ENCODE results near the gene OTOGL.

OTOGL gene

DNA sequence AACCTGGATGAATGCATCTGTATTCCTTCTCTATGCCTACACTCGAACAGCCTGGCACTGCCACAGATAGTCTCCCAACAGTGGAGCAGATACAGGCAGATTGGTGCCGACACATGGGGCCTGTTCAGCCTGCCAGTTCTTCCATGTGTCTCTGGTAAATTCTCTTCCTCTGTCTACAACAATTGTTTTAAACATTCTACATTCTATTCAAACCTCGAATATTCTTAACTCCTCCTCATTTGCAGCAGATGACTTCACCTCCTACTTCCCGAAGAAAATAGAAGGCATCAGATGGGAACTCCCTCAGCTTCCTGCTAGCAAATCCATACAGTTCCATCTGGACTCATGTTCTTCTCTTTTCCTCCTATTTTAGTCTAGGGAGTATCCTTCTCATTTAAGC, 43.1 kb upstream of the OTOGL start:
- Histone ChIP-seq H3K9me2 (replicated peaks; ENCODE audit: low read depth, low read length) (no peaks in the 10 kb centered on the region), H3F3A (ENCODE audit: low read depth) (no peaks in the 10 kb centered on the region), H3K79me2 (ENCODE audit: insufficient read depth, low read length) (no peaks in the 10 kb centered on the region), H3K36me3 (ENCODE audit: insufficient read depth, low read length) (no peaks in the 10 kb centered on the region), H3K4me2 (ENCODE audit: low read depth, low read length, poor library complexity, severe bottlenecking) (no peak overlapping the region), H3K9me3 (ENCODE audit: insufficient read depth, low read depth, low read length) (no peaks in the 10 kb centered on the region), H2AFZ (ENCODE audit: low read length) (no peak overlapping the region), H3K9ac (ENCODE audit: low read depth, low read length, poor library complexity, severe bottlenecking) (no peak overlapping the region), H4K20me1 (ENCODE audit: insufficient read depth, low read length, poor library complexity, severe bottlenecking) (no peaks in the 10 kb centered on the region), H3K4me1 (ENCODE audit: insufficient read depth, low read length, poor library complexity, severe bottlenecking) (no peaks in the 10 kb centered on the region), H3K4me3 (ENCODE audit: low read length, poor library complexity, severe bottlenecking) (no peak overlapping the region), H3K27me3 (ENCODE audit: insufficient read depth, low read length, poor library complexity, severe bottlenecking) (no peaks in the 10 kb centered on the region)
- TF ChIP-seq, protein P1, sequence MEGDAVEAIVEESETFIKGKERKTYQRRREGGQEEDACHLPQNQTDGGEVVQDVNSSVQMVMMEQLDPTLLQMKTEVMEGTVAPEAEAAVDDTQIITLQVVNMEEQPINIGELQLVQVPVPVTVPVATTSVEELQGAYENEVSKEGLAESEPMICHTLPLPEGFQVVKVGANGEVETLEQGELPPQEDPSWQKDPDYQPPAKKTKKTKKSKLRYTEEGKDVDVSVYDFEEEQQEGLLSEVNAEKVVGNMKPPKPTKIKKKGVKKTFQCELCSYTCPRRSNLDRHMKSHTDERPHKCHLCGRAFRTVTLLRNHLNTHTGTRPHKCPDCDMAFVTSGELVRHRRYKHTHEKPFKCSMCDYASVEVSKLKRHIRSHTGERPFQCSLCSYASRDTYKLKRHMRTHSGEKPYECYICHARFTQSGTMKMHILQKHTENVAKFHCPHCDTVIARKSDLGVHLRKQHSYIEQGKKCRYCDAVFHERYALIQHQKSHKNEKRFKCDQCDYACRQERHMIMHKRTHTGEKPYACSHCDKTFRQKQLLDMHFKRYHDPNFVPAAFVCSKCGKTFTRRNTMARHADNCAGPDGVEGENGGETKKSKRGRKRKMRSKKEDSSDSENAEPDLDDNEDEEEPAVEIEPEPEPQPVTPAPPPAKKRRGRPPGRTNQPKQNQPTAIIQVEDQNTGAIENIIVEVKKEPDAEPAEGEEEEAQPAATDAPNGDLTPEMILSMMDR (conservative IDR thresholded peaks at IDR 0.05; ENCODE audit: low read length), result no peak
- no peak for TF ChIP-seq EZH2phosphoT487 (IDR thresholded peaks at IDR 0.05; ENCODE audit: borderline replicate concordance)

DNA sequence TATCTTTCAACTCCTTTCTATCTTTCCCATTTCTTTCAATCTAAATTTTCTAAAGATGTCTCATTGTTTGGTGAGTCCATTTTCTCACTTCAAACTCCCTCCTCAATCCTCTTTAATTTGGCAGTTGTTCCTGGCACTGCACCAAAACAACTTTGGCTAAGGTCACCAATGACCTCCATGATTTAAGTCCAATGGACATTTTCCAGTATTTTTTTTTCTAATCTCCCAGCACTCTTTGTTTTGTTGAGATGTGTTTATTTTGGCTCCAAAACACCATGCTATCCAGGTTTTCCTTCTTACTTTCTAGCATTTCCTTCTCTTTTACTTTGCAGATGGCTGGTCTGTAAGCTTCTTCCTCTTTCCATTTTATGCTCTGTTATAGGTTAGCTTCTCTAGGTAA, 42.5 kb upstream of the OTOGL start:
- Histone ChIP-seq H3K4me2 (ENCODE audit: low read depth, low read length, poor library complexity, severe bottlenecking) (no peak overlapping the region), H4K20me1 (ENCODE audit: insufficient read depth, low read length, poor library complexity, severe bottlenecking) (no peaks in the 10 kb centered on the region), H3K79me2 (ENCODE audit: insufficient read depth, low read length) (no peaks in the 10 kb centered on the region), H2AFZ (ENCODE audit: low read length) (no peak overlapping the region), H3K27me3 (ENCODE audit: insufficient read depth, low read length, poor library complexity, severe bottlenecking) (no peaks in the 10 kb centered on the region), H3F3A (ENCODE audit: low read depth) (no peaks in the 10 kb centered on the region), H3K9ac (ENCODE audit: low read depth, low read length, poor library complexity, severe bottlenecking) (no peak overlapping the region), H3K4me3 (ENCODE audit: low read length, poor library complexity, severe bottlenecking) (no peak overlapping the region), H3K4me1 (ENCODE audit: insufficient read depth, low read length, poor library complexity, severe bottlenecking) (no peaks in the 10 kb centered on the region), H3K9me2 (replicated peaks; ENCODE audit: low read depth, low read length) (no peaks in the 10 kb centered on the region), H3K9me3 (ENCODE audit: insufficient read depth, low read depth, low read length) (no peaks in the 10 kb centered on the region), H3K36me3 (ENCODE audit: insufficient read depth, low read length) (no peaks in the 10 kb centered on the region)
- no peak for TF ChIP-seq EZH2phosphoT487 (IDR thresholded peaks at IDR 0.05; ENCODE audit: borderline replicate concordance)
- TF ChIP-seq, protein P1 (conservative IDR thresholded peaks at IDR 0.05; ENCODE audit: low read length), result no peak

DNA sequence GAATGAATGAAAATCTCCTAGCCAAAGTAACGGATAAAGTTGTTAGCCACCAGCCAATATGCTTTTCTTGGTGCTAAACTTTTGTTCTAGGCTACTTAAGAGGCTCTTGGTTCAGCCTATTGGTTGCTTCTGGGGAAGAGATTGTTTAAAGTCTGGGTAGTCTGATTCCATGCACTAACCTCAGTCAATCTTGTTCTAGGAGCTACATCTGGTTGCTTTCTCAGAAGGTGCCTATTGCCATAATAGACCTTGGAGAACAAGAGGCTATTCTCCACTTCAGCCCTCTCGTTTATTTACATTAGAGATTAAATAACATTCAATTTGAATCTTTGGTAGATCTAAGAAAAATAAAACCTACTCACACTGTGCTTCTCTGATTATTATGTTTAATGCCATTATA, 40.8 kb upstream of the OTOGL start:
- H3K4me2 ChIP-seq (ENCODE audit: low read depth, low read length, poor library complexity, severe bottlenecking), result no peak overlapping the region
- no peak overlapping the region for H2AFZ ChIP-seq (ENCODE audit: low read length)
- H3K9ac ChIP-seq (ENCODE audit: low read depth, low read length, poor library complexity, severe bottlenecking), result no peak overlapping the region
- no peaks in the 10 kb centered on the region for H3K79me2 ChIP-seq (ENCODE audit: insufficient read depth, low read length)
- no peaks in the 10 kb centered on the region for H3K4me1 ChIP-seq (ENCODE audit: insufficient read depth, low read length, poor library complexity, severe bottlenecking)
- TF ChIP-seq, protein P1 (conservative IDR thresholded peaks at IDR 0.05; ENCODE audit: low read length), result no peak
- TF ChIP-seq EZH2phosphoT487 (IDR thresholded peaks at IDR 0.05; ENCODE audit: borderline replicate concordance), result no peak
- no peak overlapping the region for H3K4me3 ChIP-seq (ENCODE audit: low read length, poor library complexity, severe bottlenecking)
- no peaks in the 10 kb centered on the region for H3K36me3 ChIP-seq (ENCODE audit: insufficient read depth, low read length)
- H4K20me1 ChIP-seq (ENCODE audit: insufficient read depth, low read length, poor library complexity, severe bottlenecking), result no peaks in the 10 kb centered on the region
- H3K9me2 ChIP-seq (replicated peaks; ENCODE audit: low read depth, low read length), result no peaks in the 10 kb centered on the region
- no peaks in the 10 kb centered on the region for H3K9me3 ChIP-seq (ENCODE audit: insufficient read depth, low read depth, low read length)
- H3F3A ChIP-seq (ENCODE audit: low read depth), result no peaks in the 10 kb centered on the region
- no peaks in the 10 kb centered on the region for H3K27me3 ChIP-seq (ENCODE audit: insufficient read depth, low read length, poor library complexity, severe bottlenecking)
